ENCODE data around the gene TFF3. TPM values are rescaled to one million over a fixed set of nuclear protein-coding genes. Genes with fewer than 3 reads are reported as not detected.

The TFF3 gene, protein sequence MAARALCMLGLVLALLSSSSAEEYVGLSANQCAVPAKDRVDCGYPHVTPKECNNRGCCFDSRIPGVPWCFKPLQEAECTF
- polyA plus RNA-seq (2013, experiment 1 of 2): not detected
- not detected for polyA plus RNA-seq (2013, experiment 2 of 2)

GRCh38 chr21:42315296-42315891 is at the start of gene TFF3:
Gene TFF3 (minus strand): TSS chr21:42315409. CDS start chr21:42315374, 35 bp downstream.
- 91 to 95% methylated on average over 8 to 12 of the region's 15 CpGs for WGBS, 2 experiments (ENCODE audit: insufficient coverage in 2 of 2)
- Histone ChIP-seq H3K4me3 (ENCODE audit: extremely low read depth, insufficient read depth, low read length, poor library complexity, severe bottlenecking) (no peak within 1 kb of the TSS), H3K36me3 (ENCODE audit: control insufficient read depth, insufficient read depth, low read length) (no peaks in the 10 kb centered on the region), H3K9me3 (ENCODE audit: control insufficient read depth, low read length) (no peaks in the 10 kb centered on the region), H3K4me1 (ENCODE audit: control insufficient read depth, insufficient read depth, low read length, poor library complexity, severe bottlenecking) (no peaks in the 10 kb centered on the region), H3K27ac (ENCODE audit: low read depth, low read length, severe bottlenecking) (no peak within 1 kb of the TSS)

GRCh38 chr21:42364304-42364865 is 49.2 kb upstream of the TFF3 start:
- no peak overlapping the region for H3K4me3 ChIP-seq (ENCODE audit: extremely low read depth, insufficient read depth, low read length, poor library complexity, severe bottlenecking)
- H3K4me1 ChIP-seq (ENCODE audit: control insufficient read depth, insufficient read depth, low read length, poor library complexity, severe bottlenecking): no peaks in the 10 kb centered on the region
- no peaks in the 10 kb centered on the region for H3K36me3 ChIP-seq (ENCODE audit: control insufficient read depth, insufficient read depth, low read length)
- no peaks in the 10 kb centered on the region for H3K9me3 ChIP-seq (ENCODE audit: control insufficient read depth, low read length)
- WGBS, 2 experiments (ENCODE audit: insufficient coverage in 2 of 2): 88 to 89% methylated on average over 11 to 13 of the region's 13 CpGs
- no peak overlapping the region for H3K27ac ChIP-seq (ENCODE audit: low read depth, low read length, severe bottlenecking)

DNA sequence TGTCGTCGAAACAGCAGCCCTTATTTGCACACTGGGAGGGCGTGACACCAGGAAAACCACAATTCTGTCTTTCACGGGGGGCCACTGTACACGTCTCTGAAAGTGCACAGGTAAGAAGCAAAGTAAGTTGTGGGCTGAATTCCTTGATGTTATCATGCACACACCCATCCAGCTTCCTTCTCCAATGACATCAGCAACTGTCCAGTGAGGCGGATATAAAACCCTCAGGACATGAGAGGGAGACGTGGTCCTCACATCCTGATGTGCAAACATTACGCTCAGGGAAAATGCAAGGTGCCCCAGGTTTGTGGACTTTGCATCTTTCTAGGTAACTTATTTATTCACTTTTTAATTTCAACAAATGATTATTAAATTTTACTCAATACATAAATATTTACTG is 48.1 kb upstream of the TFF3 start:
- no peak overlapping the region for H3K4me3 ChIP-seq (ENCODE audit: extremely low read depth, insufficient read depth, low read length, poor library complexity, severe bottlenecking)
- no peaks in the 10 kb centered on the region for H3K4me1 ChIP-seq (ENCODE audit: control insufficient read depth, insufficient read depth, low read length, poor library complexity, severe bottlenecking)
- WGBS, 2 experiments (ENCODE audit: insufficient coverage in 2 of 2): 91 to 96% methylated on average over 5 to 7 of the region's 8 CpGs
- no peaks in the 10 kb centered on the region for H3K36me3 ChIP-seq (ENCODE audit: control insufficient read depth, insufficient read depth, low read length)
- H3K9me3 ChIP-seq (ENCODE audit: control insufficient read depth, low read length): no peaks in the 10 kb centered on the region
- H3K27ac ChIP-seq (ENCODE audit: low read depth, low read length, severe bottlenecking): no peak overlapping the region

- no peaks in the 10 kb centered on the region for H3K36me3 ChIP-seq (ENCODE audit: control insufficient read depth, insufficient read depth, low read length)
Observed at GRCh38 chr21:42362700-42363099, 47.5 kb upstream of the TFF3 start.

DNA sequence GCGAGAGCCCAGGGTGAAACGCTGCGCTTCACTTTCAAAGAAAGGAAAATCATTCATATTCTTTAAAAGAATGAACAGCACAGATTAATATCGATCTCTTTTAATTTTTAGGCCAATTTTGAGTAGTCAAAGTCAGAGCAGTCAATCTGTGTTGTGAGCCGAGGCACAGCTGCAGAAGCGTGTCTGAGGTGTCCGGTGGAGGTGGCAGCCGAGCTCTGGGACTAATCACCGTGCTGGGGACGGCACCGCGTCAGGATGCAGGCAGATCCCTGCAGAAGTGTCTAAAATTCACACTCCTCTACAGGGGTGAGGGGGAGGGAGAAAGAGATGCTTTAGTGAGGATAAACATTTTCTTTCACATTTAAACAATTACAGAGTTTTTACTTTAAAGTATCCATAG is 47.0 kb upstream of the TFF3 start:
- H3K36me3 ChIP-seq (ENCODE audit: control insufficient read depth, insufficient read depth, low read length): no peaks in the 10 kb centered on the region
- H3K9me3 ChIP-seq (ENCODE audit: control insufficient read depth, low read length): no peaks in the 10 kb centered on the region
- no peaks in the 10 kb centered on the region for H3K4me1 ChIP-seq (ENCODE audit: control insufficient read depth, insufficient read depth, low read length, poor library complexity, severe bottlenecking)
- WGBS, 2 experiments (ENCODE audit: insufficient coverage in 2 of 2): 94% methylated on average over 3 of the region's 12 CpGs
- no peak overlapping the region for H3K4me3 ChIP-seq (ENCODE audit: extremely low read depth, insufficient read depth, low read length, poor library complexity, severe bottlenecking)
- H3K27ac ChIP-seq (ENCODE audit: low read depth, low read length, severe bottlenecking): no peak overlapping the region

More at GRCh38 chr21:42362700-42363099, 47.5 kb upstream of the TFF3 start:
- no peaks in the 10 kb centered on the region for H3K4me1 ChIP-seq (ENCODE audit: control insufficient read depth, insufficient read depth, low read length, poor library complexity, severe bottlenecking)
- no peaks in the 10 kb centered on the region for H3K9me3 ChIP-seq (ENCODE audit: control insufficient read depth, low read length)
- H3K4me3 ChIP-seq (ENCODE audit: extremely low read depth, insufficient read depth, low read length, poor library complexity, severe bottlenecking): no peak overlapping the region
- H3K27ac ChIP-seq (ENCODE audit: low read depth, low read length, severe bottlenecking): no peak overlapping the region
- 81 to 85% methylated on average over 4 of the region's 9 CpGs for WGBS, 2 experiments (ENCODE audit: insufficient coverage in 2 of 2)

DNA sequence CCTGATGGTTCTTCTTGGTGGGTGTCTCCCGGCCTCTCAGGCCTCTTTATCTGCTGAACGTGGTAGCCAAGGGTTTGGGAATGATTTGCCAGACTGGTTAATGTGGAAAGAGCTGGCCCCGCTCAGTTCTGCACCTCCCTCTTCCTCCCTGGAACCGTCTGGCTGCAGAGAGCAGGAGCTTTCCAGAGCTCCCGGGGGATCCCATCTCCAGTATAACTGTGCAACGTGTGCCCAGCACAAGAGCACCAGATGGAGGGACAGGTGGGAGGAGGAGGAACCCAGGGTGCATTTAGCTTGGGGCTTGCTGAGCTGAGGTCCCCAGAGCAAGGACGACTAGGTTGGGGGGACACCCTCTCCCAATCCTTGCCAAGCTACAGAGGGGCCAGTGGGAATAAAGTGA is 46.1 kb upstream of the TFF3 start:
- Histone ChIP-seq H3K36me3 (ENCODE audit: control insufficient read depth, insufficient read depth, low read length) (no peaks in the 10 kb centered on the region), H3K27ac (ENCODE audit: low read depth, low read length, severe bottlenecking) (no peak overlapping the region), H3K9me3 (ENCODE audit: control insufficient read depth, low read length) (no peaks in the 10 kb centered on the region), H3K4me1 (ENCODE audit: control insufficient read depth, insufficient read depth, low read length, poor library complexity, severe bottlenecking) (no peaks in the 10 kb centered on the region), H3K4me3 (ENCODE audit: extremely low read depth, insufficient read depth, low read length, poor library complexity, severe bottlenecking) (no peak overlapping the region)
- 60 to 76% methylated on average over 2 to 5 of the region's 7 CpGs for WGBS, 2 experiments (ENCODE audit: insufficient coverage in 2 of 2)

DNA sequence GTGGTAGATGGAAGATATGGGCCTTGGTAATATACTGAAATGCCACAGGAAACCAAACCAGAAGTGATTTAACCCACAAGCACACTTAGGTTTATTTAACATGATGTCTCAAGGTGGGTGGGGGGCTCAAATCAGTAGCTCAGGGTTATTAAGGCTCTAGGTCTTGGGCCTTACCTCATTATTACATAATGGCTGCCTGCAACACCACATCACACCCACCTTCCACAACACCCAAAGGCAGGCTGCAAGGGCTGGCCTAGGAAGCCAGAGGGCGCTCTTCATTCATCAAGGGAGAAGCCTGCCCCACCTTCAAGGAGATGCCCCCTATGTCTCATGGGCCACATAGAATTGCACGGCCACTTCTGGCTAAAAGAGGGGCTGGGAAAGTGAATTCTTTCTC is 45.1 kb upstream of the TFF3 start:
- H3K36me3 ChIP-seq (ENCODE audit: control insufficient read depth, insufficient read depth, low read length): no peaks in the 10 kb centered on the region
- no peak overlapping the region for H3K4me3 ChIP-seq (ENCODE audit: extremely low read depth, insufficient read depth, low read length, poor library complexity, severe bottlenecking)
- H3K27ac ChIP-seq (ENCODE audit: low read depth, low read length, severe bottlenecking): no peak overlapping the region
- H3K4me1 ChIP-seq (ENCODE audit: control insufficient read depth, insufficient read depth, low read length, poor library complexity, severe bottlenecking): no peaks in the 10 kb centered on the region
- H3K9me3 ChIP-seq (ENCODE audit: control insufficient read depth, low read length): no peaks in the 10 kb centered on the region
- WGBS, 2 experiments (ENCODE audit: insufficient coverage in 2 of 2): 70 to 100% methylated on average over 1 to 2 of the region's 2 CpGs

DNA sequence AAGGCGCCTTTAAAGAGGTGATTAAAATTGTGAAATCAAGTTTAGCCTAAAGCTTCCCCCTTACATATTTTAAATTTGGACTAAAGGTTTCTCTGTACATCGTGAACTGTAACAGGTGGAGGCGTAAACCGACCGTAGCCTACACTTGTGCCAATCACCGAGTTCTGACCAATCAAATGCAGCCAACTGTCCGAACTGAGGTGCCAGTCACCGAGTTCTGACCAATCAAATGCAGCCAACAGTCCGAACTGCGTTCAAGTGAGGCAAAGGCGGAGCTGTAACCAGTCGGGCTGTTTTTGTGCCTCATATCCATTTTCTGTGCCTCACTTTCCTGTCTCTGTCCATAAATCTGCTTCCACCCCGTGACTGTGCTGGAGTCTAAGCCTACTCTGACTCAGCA is 43.7 kb upstream of the TFF3 start:
- Histone ChIP-seq H3K4me3 (ENCODE audit: extremely low read depth, insufficient read depth, low read length, poor library complexity, severe bottlenecking) (no peak overlapping the region), H3K9me3 (ENCODE audit: control insufficient read depth, low read length) (no peaks in the 10 kb centered on the region), H3K27ac (ENCODE audit: low read depth, low read length, severe bottlenecking) (no peak overlapping the region), H3K36me3 (ENCODE audit: control insufficient read depth, insufficient read depth, low read length) (no peaks in the 10 kb centered on the region), H3K4me1 (ENCODE audit: control insufficient read depth, insufficient read depth, low read length, poor library complexity, severe bottlenecking) (no peaks in the 10 kb centered on the region)
- WGBS, 2 experiments (ENCODE audit: insufficient coverage in 2 of 2): 88 to 89% methylated on average over 12 of the region's 13 CpGs

GRCh38 chr21:42358261-42358660 is 43.1 kb upstream of the TFF3 start:
- Histone ChIP-seq H3K36me3 (ENCODE audit: control insufficient read depth, insufficient read depth, low read length) (no peaks in the 10 kb centered on the region), H3K4me3 (ENCODE audit: extremely low read depth, insufficient read depth, low read length, poor library complexity, severe bottlenecking) (no peak overlapping the region), H3K9me3 (ENCODE audit: control insufficient read depth, low read length) (no peaks in the 10 kb centered on the region), H3K4me1 (ENCODE audit: control insufficient read depth, insufficient read depth, low read length, poor library complexity, severe bottlenecking) (no peaks in the 10 kb centered on the region), H3K27ac (ENCODE audit: low read depth, low read length, severe bottlenecking) (no peak overlapping the region)
- 88 to 96% methylated on average over 10 to 11 of the region's 12 CpGs for WGBS, 2 experiments (ENCODE audit: insufficient coverage in 2 of 2)

DNA sequence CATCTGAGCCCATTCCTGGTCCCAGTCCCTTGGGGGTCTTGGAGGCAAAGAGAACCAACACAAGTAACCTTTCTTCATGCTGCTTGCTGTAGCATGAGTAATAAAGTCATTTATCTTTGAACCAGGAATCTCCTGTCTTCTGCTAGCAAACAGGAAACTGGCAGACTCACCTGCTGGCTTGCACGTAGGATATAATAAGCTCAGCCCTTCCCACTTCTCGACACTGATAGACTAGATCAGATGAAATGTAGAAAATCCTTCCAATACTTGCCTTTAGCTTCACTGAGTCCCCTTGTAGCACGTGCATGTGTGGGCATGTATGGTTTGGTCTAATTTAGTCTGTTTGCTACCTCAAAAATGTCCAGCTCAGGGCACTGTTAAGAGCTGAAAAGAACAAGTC is 42.1 kb upstream of the TFF3 start:
- H3K4me1 ChIP-seq (ENCODE audit: control insufficient read depth, insufficient read depth, low read length, poor library complexity, severe bottlenecking): no peaks in the 10 kb centered on the region
- H3K4me3 ChIP-seq (ENCODE audit: extremely low read depth, insufficient read depth, low read length, poor library complexity, severe bottlenecking): no peak overlapping the region
- H3K27ac ChIP-seq (ENCODE audit: low read depth, low read length, severe bottlenecking): no peak overlapping the region
- no peaks in the 10 kb centered on the region for H3K36me3 ChIP-seq (ENCODE audit: control insufficient read depth, insufficient read depth, low read length)
- no peaks in the 10 kb centered on the region for H3K9me3 ChIP-seq (ENCODE audit: control insufficient read depth, low read length)
- WGBS, 2 experiments (ENCODE audit: insufficient coverage in 2 of 2): 94% methylated on average over 3 of the region's 3 CpGs; no CpG with 5 or more reads in 1 of the 2 experiments

GRCh38 chr21:42356650-42357049 is 41.4 kb upstream of the TFF3 start:
- Histone ChIP-seq H3K4me1 (ENCODE audit: control insufficient read depth, insufficient read depth, low read length, poor library complexity, severe bottlenecking) (no peaks in the 10 kb centered on the region), H3K9me3 (ENCODE audit: control insufficient read depth, low read length) (no peaks in the 10 kb centered on the region), H3K27ac (ENCODE audit: low read depth, low read length, severe bottlenecking) (no peak overlapping the region), H3K36me3 (ENCODE audit: control insufficient read depth, insufficient read depth, low read length) (no peaks in the 10 kb centered on the region), H3K4me3 (ENCODE audit: extremely low read depth, insufficient read depth, low read length, poor library complexity, severe bottlenecking) (no peak overlapping the region)
- WGBS, 2 experiments (ENCODE audit: insufficient coverage in 2 of 2): 77 to 79% methylated on average over 6 of the region's 6 CpGs

All from mesodermal cell (in vitro differentiated cells).